Mammary epithelial cell (primary cell): Measurements from ENCODE around the gene ACP4.

Experiments used
- CTCF ChIP-seq, 2 donors: IDR thresholded peaks in 1 of 2; conservative IDR thresholded peaks in 1 of 2; 2 replicates each; pipeline ENCODE4 v1.5.1; 2011 to 2012; ENCODE audit warnings: inconsistent platforms in 2 of 2, low read length in 2 of 2, mild to moderate bottlenecking in 2 of 2, control low read depth in 1 of 2, low read depth in 1 of 2; ENCODE audit not compliant: insufficient read depth in 1 of 2; ENCODE audit errors: extremely low read depth in 1 of 2
- EZH2 ChIP-seq: IDR thresholded peaks from 2 replicates; pipeline ENCODE4 v1.6.1; 2012; ENCODE audit warnings: low read length, inconsistent platforms, borderline replicate concordance

GRCh38 chr19:50777830-50778303, 12.3 kb upstream of the ACP4 start:
- no peak for TF ChIP-seq CTCF (conservative IDR thresholded peaks at IDR 0.05 in 1 of 2, IDR thresholded peaks at IDR 0.05 in 1 of 2; ENCODE audit: extremely low read depth in 1 of 2, insufficient read depth in 1 of 2, low read depth in 1 of 2, low read length in 2 of 2)
- no peak for TF ChIP-seq EZH2
